ENCODE results near the gene IL1RAP.

Gene IL1RAP

DNA sequence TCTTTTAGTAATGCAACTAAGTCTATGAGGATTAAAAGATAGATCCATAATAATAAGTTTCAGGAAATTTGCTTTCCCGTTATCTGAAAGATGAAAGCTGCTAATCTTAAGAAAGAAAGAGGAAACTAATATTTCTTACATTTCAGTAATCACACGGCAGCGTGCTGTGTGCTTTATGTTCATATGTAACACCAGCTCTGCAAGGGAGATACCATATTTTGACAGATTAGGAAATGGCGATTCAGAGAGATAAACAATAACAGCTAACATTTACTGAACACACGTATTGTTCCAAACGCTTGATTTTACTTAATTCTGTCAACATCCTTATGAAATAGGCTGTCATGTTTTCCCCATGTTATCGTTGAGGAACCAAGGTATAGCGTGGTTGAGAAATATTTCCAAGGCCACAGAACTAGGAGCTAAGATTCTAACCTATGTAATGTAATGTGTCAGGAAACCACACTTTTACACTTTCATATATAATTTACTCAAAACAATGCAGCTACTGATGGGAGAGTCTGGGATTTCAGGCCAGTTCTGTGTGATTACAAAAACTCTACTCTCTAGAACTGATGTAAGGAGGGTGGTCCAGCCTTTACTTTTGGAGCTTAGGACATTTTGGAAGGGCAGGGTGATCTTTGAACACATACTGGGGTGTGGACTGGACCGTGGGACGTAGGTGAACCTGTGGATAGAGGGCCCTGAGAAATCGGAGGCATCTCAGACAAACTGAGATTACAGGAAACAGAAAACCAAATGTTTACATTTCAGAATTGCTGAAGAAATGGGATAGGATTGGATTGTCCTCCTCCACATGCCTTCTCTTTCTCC, 100.6 kb downstream of the IL1RAP start:
- DNase-seq (ENCODE audit: low read depth) = no peak

DNA sequence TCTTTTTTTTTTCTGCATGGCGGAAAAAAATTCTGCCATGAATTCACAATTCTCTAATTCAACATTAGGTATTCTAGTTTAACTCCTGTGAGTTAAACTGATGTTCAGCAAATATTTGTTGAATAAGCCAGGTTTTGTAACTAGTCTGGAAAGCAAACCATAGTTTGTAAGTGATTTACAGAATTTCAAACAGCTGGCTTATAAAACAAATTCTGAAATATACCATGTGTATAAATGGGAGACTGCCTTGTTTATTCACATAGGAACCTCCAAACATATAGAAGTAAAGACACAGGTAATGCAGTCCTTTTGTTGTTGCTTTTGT, 101.1 kb downstream of the IL1RAP start:
- no peak for DNase-seq (ENCODE audit: low read depth)

DNA sequence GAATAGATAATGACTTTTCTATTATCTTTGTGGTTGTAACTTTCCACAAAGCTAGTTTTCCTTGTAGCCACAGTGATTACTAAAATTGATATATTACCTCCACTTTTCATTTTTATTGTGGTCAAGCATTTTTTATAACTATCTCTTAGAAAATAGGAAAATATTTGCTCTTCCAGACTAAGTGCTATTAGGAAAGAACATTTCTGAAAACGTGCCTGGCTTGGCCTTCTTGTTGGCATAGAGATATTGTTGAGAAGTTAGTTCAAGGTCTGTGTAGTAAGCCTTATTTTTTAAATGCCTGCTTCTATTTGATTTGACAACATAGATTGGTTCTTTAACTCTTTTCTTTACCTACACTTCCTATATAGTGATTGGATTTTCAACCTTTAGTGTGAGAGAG, 101.7 kb downstream of the IL1RAP start:
- no peak for DNase-seq (ENCODE audit: low read depth)

DNA sequence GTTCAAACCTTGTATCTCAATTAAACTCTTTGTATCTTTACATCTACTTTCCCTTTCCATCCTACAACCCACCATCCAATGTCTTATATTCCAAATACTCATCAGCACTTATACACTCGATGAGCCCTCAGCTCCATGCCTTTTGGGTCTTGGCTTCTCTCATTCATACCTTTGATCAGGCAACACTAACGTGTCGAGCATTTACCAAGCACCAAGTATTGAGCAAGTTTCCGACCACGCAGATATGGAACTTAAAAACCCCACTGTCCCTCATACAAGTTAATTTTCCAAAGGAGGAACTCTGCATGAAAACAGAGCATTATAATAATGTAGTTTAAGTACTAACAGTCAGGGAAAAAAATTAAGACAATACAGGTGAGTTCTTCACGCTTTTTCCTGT, 102.8 kb downstream of the IL1RAP start:
- no peak for DNase-seq (ENCODE audit: low read depth)

DNA sequence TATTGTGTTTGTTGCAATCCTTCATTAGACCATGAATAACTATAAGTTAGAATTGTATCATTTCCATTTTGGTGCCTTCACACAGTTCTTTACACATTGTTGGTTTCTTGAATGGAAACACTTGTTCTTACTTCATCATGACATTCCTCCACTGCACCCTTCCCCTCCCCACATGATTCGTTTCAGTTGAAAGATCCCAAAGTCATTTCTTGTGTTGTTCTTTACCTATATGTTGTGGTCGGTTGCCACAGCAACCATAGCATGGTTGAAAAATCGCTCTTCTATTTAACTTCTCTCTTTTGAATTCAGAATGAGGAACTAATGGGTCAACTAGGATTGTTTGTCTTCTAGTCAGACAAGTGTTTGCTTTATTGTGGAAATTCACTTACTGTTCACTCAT, 103.3 kb downstream of the IL1RAP start:
- no peak for DNase-seq (ENCODE audit: low read depth)

DNA sequence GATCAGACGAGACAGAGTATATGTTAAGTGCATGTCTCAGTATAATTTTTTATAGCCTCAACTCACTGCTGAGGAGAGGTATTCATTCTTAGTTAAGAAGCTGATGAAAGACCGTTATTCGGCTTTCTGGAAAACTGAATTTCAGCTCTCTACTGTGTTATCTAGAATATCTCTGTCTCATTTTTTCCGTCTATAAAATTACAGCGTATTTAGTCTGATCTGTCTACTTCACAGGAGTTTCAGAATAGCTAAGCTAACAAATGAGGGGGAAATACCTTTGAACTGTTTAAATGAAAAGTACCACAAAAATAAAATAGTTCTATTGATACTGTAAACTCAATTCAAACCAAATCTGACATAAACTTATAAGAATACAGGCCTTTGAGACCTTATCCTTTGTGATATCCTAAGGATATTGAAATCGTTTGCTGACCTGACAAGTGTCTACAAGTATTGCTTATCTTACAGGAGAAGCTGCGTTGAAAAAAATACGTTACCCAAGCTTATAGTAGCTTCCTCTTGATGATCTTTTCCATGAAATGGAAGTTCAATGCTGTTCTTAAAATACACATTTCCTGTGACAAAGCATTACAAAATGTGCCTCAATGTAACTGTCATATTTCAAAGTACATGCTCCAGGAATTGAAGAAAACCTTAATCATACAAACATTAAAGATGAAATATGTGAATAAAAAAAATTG, 104.6 kb downstream of the IL1RAP start:
- DNase-seq (ENCODE audit: low read depth) = no peak

DNA sequence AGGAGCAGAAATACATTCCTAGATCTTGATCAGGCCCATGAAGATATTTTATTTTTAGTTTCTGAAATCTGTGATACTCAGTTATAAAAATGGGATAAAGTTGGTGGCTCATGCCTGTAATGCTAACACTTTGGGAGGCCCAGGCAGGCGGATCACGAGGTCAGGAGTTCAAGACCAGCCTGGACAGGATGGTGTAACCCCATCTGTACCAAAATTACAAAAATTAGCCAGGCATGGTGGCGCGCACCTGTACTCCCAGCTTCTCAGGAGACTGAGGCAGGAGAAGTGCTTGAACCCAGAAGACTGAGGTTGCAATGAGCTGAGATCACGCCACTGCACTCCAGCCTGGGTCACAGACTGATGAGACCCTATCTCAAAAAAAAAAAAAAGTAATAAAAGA, 105.5 kb downstream of the IL1RAP start:
- DNase-seq (ENCODE audit: low read depth) = no peak

DNA sequence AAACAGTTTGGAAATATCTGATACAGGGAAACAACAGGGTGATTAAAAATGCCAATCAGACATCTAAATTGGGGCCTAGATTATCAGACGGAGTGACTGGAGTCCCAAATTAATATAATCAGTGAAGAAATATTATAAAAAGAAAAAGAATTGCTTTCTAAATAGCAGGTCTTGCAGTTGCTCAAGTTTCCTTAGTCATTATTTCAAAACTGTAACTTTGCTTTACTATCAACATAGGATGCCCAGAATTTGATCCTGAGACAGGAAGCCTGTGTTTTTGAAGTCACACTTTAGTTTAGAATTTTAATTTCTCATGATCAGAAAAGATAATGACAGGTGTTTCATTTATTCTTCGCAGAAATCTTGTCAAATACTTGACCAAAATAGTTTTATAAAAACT, 105.9 kb downstream of the IL1RAP start:
- DNase-seq (ENCODE audit: low read depth) = no peak

DNA sequence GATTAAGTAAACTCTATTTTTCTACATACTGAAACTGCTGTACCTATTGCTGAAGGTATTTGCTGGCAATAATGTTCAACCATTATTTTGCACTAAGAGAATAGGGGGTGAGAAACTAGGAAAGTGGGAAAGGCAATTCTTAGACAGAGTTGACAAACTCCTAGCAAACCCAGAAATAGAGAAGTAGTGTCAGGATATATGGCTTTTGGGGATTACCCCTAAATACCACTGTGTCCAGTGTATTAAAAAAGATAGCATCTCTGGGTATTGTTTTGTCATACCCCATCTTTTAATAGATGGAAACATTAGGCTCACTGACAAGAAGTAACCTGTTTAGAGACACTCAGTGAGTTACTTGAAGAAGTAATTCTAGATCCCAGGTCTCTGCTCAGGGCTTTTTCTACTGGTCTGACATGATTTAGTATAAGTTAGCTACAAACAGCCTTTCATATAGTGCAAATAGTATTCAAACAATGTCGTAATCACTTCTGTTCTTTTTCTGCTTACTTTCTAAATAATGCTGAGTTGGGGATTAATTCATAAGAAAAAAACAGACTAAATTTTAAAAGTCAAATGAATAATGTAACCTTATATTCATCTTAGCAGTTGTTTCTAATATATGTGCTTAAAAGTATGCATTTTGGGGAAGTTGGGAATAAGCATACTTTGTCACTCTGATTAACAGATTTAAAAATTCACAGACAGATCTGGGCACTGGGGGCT, 107.2 kb downstream of the IL1RAP start:
- DNase-seq (ENCODE audit: low read depth) = no peak

DNA sequence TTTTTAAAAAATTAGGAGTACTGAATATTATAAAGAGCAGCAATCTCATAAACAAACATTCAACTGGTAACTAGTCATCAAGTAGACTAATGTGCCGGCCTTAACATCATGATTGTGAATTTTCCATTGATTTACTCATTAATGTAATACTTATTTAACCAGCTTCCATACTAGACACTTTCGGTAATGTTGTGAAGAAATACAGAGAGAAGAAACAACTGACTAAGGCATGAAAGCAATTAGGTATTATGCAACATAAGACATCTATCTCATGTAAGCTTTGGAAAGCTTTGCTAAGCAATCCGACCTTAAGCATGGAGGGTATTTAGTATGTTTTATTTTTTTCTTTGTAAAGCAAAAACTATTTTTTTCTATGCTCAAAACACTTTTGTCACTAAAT, 108.0 kb downstream of the IL1RAP start:
- DNase-seq (ENCODE audit: low read depth) = no peak

DNA sequence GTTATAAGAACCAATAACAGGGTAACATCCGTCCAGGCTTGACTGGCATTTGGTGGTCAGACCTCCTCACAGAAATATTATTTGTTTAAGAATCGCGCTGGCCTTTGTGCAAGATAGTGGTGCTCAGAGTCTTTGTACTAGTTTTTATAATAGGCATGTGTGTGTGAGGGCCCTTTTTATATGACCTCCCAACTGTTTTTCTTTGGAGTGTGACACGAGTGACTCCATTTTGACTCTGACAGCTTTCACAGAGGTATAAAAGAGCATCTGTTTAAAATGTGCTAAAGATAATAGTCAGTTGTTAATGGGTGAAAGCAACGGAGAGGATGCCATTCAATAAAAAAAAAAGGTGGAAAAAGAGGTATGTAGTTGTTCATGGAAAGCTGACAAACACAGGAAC, 110.4 kb downstream of the IL1RAP start:
- no peak for DNase-seq (ENCODE audit: low read depth)

DNA sequence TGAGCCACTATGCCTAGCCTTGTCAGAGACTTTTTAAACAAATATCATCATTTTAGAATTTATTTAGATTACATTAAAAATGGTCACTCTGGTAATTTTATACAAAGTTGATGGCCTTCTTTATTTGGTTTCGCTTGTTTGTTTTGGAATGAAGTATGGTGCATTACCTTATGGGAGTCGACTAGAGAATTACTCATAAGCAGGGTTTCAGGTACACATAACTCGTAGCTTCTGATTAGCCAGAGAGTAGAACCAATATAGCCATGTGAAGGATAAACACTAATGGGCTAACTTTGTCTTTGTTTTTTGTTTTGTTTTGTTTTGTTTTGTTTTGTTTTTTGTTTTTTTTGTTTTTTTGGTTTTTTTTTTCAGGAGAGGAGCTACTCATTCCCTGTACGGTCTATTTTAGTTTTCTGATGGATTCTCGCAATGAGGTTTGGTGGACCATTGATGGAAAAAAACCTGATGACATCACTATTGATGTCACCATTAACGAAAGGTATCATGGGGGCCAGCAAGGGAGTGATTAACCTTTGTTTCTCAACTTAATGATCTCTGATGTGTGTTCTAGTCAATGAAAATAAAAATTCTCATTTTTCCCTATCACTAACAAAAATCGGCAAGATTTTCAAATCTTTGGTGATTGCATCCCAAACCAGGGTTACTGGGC, 113.2 kb downstream of the IL1RAP start:
- no peak for DNase-seq (ENCODE audit: low read depth)

DNA sequence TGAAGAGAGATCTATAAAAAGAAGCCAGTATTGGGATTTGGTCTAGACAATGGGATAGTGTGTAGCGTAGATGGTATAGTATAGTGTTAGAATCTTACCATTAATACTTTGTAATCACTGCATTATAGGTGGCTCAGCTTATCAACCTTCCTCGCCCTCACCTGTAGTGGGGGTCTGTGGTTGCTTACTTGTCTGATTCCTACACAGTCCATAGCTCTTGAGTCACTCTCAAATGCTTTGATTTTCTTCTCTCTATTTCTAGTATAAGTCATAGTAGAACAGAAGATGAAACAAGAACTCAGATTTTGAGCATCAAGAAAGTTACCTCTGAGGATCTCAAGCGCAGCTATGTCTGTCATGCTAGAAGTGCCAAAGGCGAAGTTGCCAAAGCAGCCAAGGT, 115.2 kb downstream of the IL1RAP start:
- DNase-seq (ENCODE audit: low read depth) = no peak

DNA sequence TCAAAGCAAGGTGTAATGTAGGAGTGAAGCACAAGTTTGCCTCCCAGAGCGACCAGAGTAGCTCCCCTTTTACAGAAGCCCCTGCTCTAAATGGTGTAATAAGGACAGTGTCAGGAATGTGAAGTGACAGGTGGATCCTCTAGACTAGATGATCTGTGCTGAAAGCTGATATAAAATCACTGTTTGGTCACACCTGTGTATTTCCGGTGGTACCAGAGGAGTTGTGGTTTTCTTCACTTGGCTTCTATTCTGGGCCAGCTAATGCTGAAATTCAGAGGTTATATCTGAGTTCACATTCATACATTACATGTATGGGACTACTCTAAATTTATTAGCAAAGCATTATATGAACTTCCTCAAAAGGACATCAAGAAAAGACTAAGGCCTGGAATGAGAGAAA, 117.4 kb downstream of the IL1RAP start:
- no peak for DNase-seq (ENCODE audit: low read depth)

DNA sequence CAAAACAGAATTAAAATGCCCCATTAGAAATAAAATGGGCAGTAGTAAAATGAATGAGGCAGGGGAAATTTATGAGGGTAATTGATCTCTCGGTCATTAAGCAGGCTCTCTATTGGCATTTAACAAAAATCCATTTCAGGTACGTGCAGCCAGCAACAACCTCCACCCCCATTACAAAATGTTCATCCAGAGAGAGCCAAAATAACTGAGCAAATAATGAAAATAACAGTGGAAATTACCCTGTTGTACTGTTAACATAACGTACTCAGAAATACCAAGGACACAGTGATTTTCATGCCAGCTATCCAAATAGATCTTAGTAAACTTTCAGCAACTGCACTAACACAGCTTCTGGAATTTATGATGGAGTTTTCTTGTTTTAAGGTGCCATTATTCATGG, 127.7 kb downstream of the IL1RAP start:
- DNase-seq (ENCODE audit: low read depth) = no peak

DNA sequence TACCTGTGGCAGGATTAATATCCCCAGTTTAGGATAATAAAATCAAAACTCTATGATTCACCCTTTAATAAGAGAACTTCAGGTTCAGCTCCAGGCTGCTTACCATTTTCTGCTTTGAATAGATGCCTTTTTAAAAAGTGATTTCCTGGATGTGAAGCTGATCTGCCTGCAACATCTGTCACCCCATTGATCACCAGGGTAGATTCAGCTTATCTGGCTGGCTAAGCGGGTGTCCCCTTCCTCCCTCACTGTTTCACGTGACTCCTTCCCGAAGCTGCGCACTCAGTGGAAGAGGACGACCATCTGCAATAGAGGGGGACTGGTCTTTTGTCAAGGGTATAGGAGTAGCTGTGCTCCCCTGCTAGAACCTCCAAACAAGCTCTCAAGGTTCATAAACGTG, 128.1 kb downstream of the IL1RAP start:
- DNase-seq (ENCODE audit: low read depth) = no peak

DNA sequence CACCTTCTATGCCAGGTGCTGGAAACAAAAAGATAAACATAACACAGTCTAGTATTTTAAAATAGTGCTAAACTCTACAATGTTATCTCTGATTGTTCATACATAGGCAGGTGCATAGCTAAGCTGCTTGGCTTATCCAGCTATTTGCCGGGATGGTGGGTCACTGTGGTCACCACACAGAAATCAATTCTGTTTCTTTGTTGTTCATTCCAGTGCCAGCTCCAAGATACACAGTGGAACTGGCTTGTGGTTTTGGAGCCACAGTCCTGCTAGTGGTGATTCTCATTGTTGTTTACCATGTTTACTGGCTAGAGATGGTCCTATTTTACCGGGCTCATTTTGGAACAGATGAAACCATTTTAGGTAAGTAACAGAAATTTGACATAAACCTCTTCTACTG, 130.2 kb downstream of the IL1RAP start:
- no peak for DNase-seq (ENCODE audit: low read depth)

DNA sequence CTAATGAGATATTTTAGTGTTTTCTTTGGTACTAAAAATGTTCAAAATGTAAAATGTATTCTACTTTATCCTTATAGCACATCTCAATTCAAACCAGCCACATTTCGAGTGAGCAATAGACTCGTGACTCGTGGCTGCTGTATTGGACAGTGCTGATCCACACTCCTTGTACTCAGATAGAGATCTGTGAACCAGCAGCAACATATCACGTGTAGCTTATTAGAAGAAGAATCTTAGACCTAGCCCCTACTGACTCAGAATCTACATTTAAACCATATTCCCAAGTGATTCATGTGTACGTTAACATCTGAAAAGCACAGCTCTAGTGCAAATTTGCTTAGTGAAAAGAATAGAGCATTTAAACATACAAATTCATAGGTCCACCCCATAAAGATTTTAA, 130.9 kb downstream of the IL1RAP start:
- no peak for DNase-seq (ENCODE audit: low read depth)

DNA sequence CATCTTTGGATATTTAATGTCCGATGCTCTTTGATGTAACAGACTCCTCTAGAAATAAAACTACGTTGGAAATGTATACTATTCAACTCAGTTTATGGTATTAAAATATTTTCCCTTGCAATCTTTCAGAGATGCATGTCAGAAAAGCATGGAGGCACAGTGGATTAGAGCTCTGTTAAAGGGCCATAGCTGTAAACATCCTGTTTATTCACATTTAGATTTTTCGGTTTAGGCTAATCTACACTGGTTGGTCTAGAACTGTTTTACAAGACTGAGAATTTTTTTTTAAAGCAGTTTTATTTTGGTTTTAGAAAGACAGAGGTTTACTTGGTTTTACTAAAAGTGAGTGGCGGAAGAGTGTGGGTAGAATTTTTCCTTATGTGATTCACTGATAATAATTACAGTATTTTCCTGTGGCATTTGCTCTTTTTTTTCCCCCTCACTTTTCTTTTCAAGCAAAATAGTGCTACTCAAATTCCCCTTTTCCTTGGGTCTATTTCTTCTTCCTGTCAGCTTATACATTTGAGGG, 132.1 kb downstream of the IL1RAP start:
- DNase-seq (ENCODE audit: low read depth) = no peak

DNA sequence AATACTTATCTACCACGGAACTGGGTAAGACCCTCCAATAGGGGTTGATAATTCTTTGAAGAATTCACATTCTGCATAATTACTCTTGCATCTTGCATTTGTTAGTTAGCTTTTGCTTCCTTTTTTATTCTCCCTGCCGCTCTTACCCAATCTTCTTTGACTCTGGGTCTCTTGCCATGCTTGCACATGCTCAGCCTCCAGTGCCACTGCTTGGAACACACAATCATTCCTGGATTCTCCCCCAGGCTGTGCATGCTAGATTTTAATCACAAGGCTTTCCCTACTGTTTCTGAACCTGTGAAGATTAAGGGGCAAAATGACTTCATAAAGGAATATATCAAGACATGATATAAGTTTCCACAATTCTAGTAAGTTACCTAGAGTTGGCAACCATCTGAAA, 133.1 kb downstream of the IL1RAP start:
- DNase-seq (ENCODE audit: low read depth) = no peak

DNA sequence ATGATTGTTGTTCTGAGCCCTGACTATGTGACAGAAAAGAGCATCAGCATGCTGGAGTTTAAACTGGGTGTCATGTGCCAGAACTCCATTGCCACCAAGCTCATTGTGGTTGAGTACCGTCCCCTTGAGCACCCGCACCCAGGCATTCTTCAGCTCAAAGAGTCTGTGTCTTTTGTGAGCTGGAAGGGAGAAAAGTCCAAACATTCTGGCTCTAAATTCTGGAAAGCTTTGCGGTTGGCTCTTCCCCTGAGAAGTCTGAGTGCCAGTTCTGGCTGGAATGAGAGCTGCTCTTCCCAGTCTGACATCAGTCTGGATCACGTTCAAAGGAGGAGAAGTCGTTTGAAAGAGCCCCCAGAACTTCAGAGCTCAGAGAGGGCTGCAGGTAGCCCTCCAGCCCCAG, 142.0 kb downstream of the IL1RAP start:
- no peak for DNase-seq (ENCODE audit: low read depth)

DNA sequence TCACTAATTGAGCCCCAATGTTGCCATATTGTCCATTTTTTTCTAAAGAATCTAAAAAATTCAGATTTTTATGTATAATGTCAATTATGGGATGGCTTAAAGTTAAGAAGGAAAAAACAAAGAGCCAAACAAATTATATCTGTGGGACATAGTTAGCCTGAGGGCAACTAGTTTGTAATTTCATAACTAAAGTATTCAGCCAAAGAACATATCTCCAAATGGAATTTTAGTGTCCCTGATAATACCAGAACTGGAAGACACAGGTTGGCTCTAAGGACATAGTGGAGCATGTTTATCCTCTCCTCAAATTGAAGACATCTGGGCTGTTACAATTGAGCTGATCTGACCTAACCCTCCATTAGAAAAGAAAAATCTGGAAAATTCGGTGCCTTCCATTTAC, 144.2 kb downstream of the IL1RAP start:
- DNase-seq (ENCODE audit: low read depth) = no peak

DNA sequence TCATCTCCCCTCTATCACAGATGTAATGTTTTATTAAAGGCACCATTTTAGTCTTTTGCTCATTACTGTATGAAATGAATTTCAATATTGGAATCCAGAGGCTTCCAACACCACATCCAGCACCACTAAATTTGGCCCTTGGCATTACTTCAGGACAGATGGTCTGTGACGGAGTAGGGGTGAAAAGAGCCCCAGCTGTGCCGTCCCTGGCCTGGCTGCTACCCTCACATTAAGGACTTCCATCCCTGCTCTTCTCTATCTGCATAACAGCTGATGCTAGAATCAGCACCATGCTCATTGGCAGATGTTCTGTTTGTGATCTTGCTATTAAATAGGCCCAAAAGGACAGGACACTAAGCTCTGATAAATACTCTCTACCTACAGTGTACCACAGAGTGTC, 152.9 kb downstream of the IL1RAP start:
- no peak for DNase-seq (ENCODE audit: low read depth)

All from stimulated activated CD4-positive, alpha-beta T cell treated with anti-CD3 and anti-CD28 coated beads, Interleukin-2, amount 100 ng/mL, for 4 hours (primary cell).